Transverse colon (tissue), 4 donors: ENCODE results near the gene KRTAP10-6. TPM values are rescaled to one million over a fixed set of nuclear protein-coding genes. Genes with fewer than 3 reads are reported as not detected.

Experiments used
- DNase-seq: peaks from one replicate; pipeline ENCODE4 v3.0.0-alpha.2; 2019
- H3K27ac ChIP-seq, 4 donors: fragments of 200-600 bp; sonication (generic); 2 replicates each; pipeline ENCODE4 v1.5.1; 2016 to 2018; ENCODE audit warnings: inconsistent platforms in 4 of 4
- H3K27me3 ChIP-seq: fragments of 200-600 bp; sonication (generic); 2 replicates; pipeline ENCODE4 v1.5.1; 2017; ENCODE audit warnings: inconsistent platforms
- H3K36me3 ChIP-seq, 4 donors: fragments of 200-600 bp; sonication (generic); 2 replicates each; pipeline ENCODE4 v1.5.1; 2017 to 2019; ENCODE audit warnings: inconsistent platforms in 4 of 4
- H3K4me1 ChIP-seq, 4 donors: fragments of 200-600 bp; sonication (generic); 2 replicates each; pipeline ENCODE4 v1.5.1; 2017 to 2020; ENCODE audit warnings: inconsistent platforms in 4 of 4
- H3K4me3 ChIP-seq, 4 donors: fragments of 200-600 bp; sonication (generic); 1 replicate in 1 of 4; 2 replicates in 3 of 4; pipeline versions ENCODE4 v1.5.1 to v1.6.1; 2017 to 2019; ENCODE audit warnings: inconsistent platforms in 4 of 4
- H3K9me3 ChIP-seq, 2 donors: fragments of 200-600 bp; sonication (generic); 2 replicates each; pipeline ENCODE4 v1.5.1; 2017 to 2019; ENCODE audit warnings: inconsistent platforms in 2 of 2
- CTCF ChIP-seq, 5 experiments: fragments of 200-600 bp in 3 of 5; fragments of 450-650 bp in 2 of 5; sonication (generic) in 3 of 5; IDR thresholded peaks; 1 replicate in 2 of 5; 2 replicates in 3 of 5; pipeline ENCODE4 v1.5.1; 2016 to 2017; ENCODE audit warnings: antibody characterized with exemption in 5 of 5, inconsistent platforms in 3 of 5, mild to moderate bottlenecking in 2 of 5, moderate library complexity in 1 of 5
- EP300 ChIP-seq: sonication (generic); formaldehyde crosslinking; IDR thresholded peaks from one replicate; pipeline ENCODE4 v1.6.1; 2017; ENCODE audit warnings: antibody characterized with exemption, low read depth
- POLR2A ChIP-seq: fragments of 450-650 bp; IDR thresholded peaks from one replicate; pipeline ENCODE4 v1.6.1; 2016; ENCODE audit warnings: antibody characterized with exemption, mild to moderate bottlenecking, moderate library complexity
- POLR2AphosphoS5 ChIP-seq, 3 donors: sonication (generic); formaldehyde crosslinking; IDR thresholded peaks; one replicate each; pipeline ENCODE4 v1.6.1; 2016; ENCODE audit warnings: antibody characterized with exemption in 3 of 3
- WGBS, 2 donors: methylation state at CpG; one replicate each; pipeline ENCODE4 v1.1.5; 2018; ENCODE audit warnings: low coverage in 1 of 2; 5-methylcytosine and 5-hydroxymethylcytosine counted together
- in situ Hi-C, 4 donors: fragments of 200-750 bp; cut with MboI; loops; one replicate each; pipeline versions ENCODE4 v1.15.0 to v1.15.1; 2017; ENCODE audit warnings: low sequenced_read_pairs in 3 of 4, low pct_ligation_motif_present in 1 of 4, low pct_unique_long_range_greater_than_20kb in 1 of 4
- intact Hi-C: fragments of 100-400 bp; cut with DNase I; formaldehyde crosslinking; loops from one replicate; pipeline ENCODE4 v1.15.1; 2023; ENCODE audit warnings: low total_unique reads
- total RNA-seq, 4 donors: library from RNA; depleted of rRNA; stranded (reverse); fragments of >200 nt; gene quantifications; one replicate each; pipeline ENCODE4 v1.1.0, GENCODE V29; 2016

Gene KRTAP10-6
- total RNA-seq, 4 donors from 2014 or later: not detected

- DNase-seq: no peak
- no peak overlapping the region for H3K4me3 ChIP-seq
- peaks cover 23% of the 10 kb centered on the region for H3K27me3 ChIP-seq
- in situ Hi-C loops: no loop called here
- TF ChIP-seq EP300: no peak
- intact Hi-C loops: no loop called here
- H3K36me3 ChIP-seq: no peaks in the 10 kb centered on the region
- WGBS, 2 donors: 56 to 81% methylated on average over 5 to 9 of the region's 9 CpGs
- H3K4me1 ChIP-seq: no peaks in the 10 kb centered on the region
- H3K9me3 ChIP-seq: no peaks in the 10 kb centered on the region
- H3K27ac ChIP-seq: no peak overlapping the region
Observed at GRCh38 chr21:44556879-44557278, 35.4 kb downstream of the KRTAP10-6 start.

- TF ChIP-seq POLR2A (no peak), POLR2AphosphoS5 (IDR thresholded peaks at IDR 0.05) (no peak), CTCF (IDR thresholded peaks at IDR 0.05) (no peak), EP300 (no peak)
- Histone ChIP-seq H3K4me1 (no peaks in the 10 kb centered on the region), H3K4me3 (no peak overlapping the region), H3K27ac (no peak overlapping the region), H3K27me3 (peaks cover 23% of the 10 kb centered on the region), H3K36me3 (no peaks in the 10 kb centered on the region), H3K9me3 (no peaks in the 10 kb centered on the region)
- in situ Hi-C loops (no loop called here), intact Hi-C loops (no loop called here)
- DNase-seq: no peak
- 27 to 82% methylated on average over 2 to 13 of the region's 13 CpGs for WGBS, 2 donors
Observed at GRCh38 chr21:44555200-44555875, 37.0 kb downstream of the KRTAP10-6 start.

GRCh38 chr21:44552681-44553080 lies 39.6 kb downstream of the KRTAP10-6 start:
- intact Hi-C loops: no loop called here
- H3K27me3 ChIP-seq: peaks cover 37% of the 10 kb centered on the region
- no peak for DNase-seq
- H3K9me3 ChIP-seq: no peaks in the 10 kb centered on the region
- H3K36me3 ChIP-seq: no peaks in the 10 kb centered on the region
- TF ChIP-seq POLR2AphosphoS5 (IDR thresholded peaks at IDR 0.05) (no peak), CTCF (IDR thresholded peaks at IDR 0.05) (no peak), POLR2A (no peak), EP300 (no peak)
- H3K4me1 ChIP-seq: no peaks in the 10 kb centered on the region
- no peak overlapping the region for H3K27ac ChIP-seq
- H3K4me3 ChIP-seq: no peak overlapping the region
- WGBS, 2 donors: 82% methylated on average over 13 of the region's 13 CpGs; no CpG with 5 or more reads in 1 of the 2 donors
- in situ Hi-C loops: no loop called here

- peaks cover 37% of the 10 kb centered on the region for H3K27me3 ChIP-seq
- WGBS, 2 donors: 90% methylated on average over 4 of the region's 6 CpGs; no CpG with 5 or more reads in 1 of the 2 donors
- H3K4me1 ChIP-seq: no peaks in the 10 kb centered on the region
- intact Hi-C loops: no loop called here
- H3K27ac ChIP-seq: no peak overlapping the region
- H3K4me3 ChIP-seq: no peak overlapping the region
- DNase-seq: peak; percentile 3
- in situ Hi-C loops: no loop called here
- TF ChIP-seq POLR2AphosphoS5 (IDR thresholded peaks at IDR 0.05) (no peak), CTCF (IDR thresholded peaks at IDR 0.05) (no peak), EP300 (no peak), POLR2A (no peak)
- no peaks in the 10 kb centered on the region for H3K9me3 ChIP-seq
- H3K36me3 ChIP-seq: no peaks in the 10 kb centered on the region
Observed at GRCh38 chr21:44552136-44552535, 40.2 kb downstream of the KRTAP10-6 start.
